ENCODE results near the gene IL1RN.

Gene IL1RN

GRCh38 chr2:113181258-113182051 lies 54.1 kb downstream of the IL1RN start:
- DNase-seq (ENCODE audit: low read depth), result no peak
- H3K4me3 ChIP-seq (ENCODE audit: low read length), result no peak overlapping the region
- TF ChIP-seq CTCF (conservative IDR thresholded peaks at IDR 0.05; ENCODE audit: low read length), result no peak

- H3K4me3 ChIP-seq (ENCODE audit: low read length), result no peak overlapping the region
- no peak for TF ChIP-seq CTCF (conservative IDR thresholded peaks at IDR 0.05; ENCODE audit: low read length)
- no peak for DNase-seq (ENCODE audit: low read depth)
Measured at GRCh38 chr2:113182471-113183260, 55.3 kb downstream of the IL1RN start.

GRCh38 chr2:113183264-113183663 lies 55.9 kb downstream of the IL1RN start:
- no peak for TF ChIP-seq CTCF (conservative IDR thresholded peaks at IDR 0.05; ENCODE audit: low read length)
- no peak for DNase-seq (ENCODE audit: low read depth)

More at GRCh38 chr2:113183264-113183663, 55.9 kb downstream of the IL1RN start:
- no peak overlapping the region for H3K4me3 ChIP-seq (ENCODE audit: low read length)

Data from AG10803 (cell line).